ENCODE measurements around the gene CLOCK. TPM values are rescaled to one million over a fixed set of nuclear protein-coding genes. Genes with fewer than 3 reads are reported as not detected.

CLOCK gene
- total RNA-seq, 1 donor = 8.2 TPM

GRCh38 chr4:55475394-55476243 is 71.1 kb downstream of the CLOCK start:
- Histone ChIP-seq H3K27me3 (ENCODE audit: insufficient read depth, low read length) (no peaks in the 10 kb centered on the region), H3K4me1 (ENCODE audit: insufficient read depth, low read length) (no peaks in the 10 kb centered on the region), H3K4me3 (ENCODE audit: low read length) (no peak overlapping the region), H3K9me3 (ENCODE audit: low read depth, low read length) (no peaks in the 10 kb centered on the region)

GRCh38 chr4:55469979-55470378 is 76.7 kb downstream of the CLOCK start:
- Histone ChIP-seq H3K9me3 (ENCODE audit: low read depth, low read length) (no peaks in the 10 kb centered on the region), H3K4me1 (ENCODE audit: insufficient read depth, low read length) (no peaks in the 10 kb centered on the region), H3K27me3 (ENCODE audit: insufficient read depth, low read length) (no peaks in the 10 kb centered on the region)

GRCh38 chr4:55468724-55469123 is 78.0 kb downstream of the CLOCK start:
- Histone ChIP-seq H3K9me3 (ENCODE audit: low read depth, low read length) (no peaks in the 10 kb centered on the region), H3K27me3 (ENCODE audit: insufficient read depth, low read length) (no peaks in the 10 kb centered on the region), H3K4me3 (ENCODE audit: low read length) (no peak overlapping the region), H3K4me1 (ENCODE audit: insufficient read depth, low read length) (no peaks in the 10 kb centered on the region)

More at GRCh38 chr4:55469979-55470378, 76.7 kb downstream of the CLOCK start:
- no peak overlapping the region for H3K4me3 ChIP-seq (ENCODE audit: low read length)

- Histone ChIP-seq H3K4me3 (ENCODE audit: low read length) (no peak overlapping the region), H3K27me3 (ENCODE audit: insufficient read depth, low read length) (no peaks in the 10 kb centered on the region), H3K4me1 (ENCODE audit: insufficient read depth, low read length) (no peaks in the 10 kb centered on the region), H3K9me3 (ENCODE audit: low read depth, low read length) (no peaks in the 10 kb centered on the region)
Measured at GRCh38 chr4:55466001-55466400, 80.7 kb downstream of the CLOCK start.

GRCh38 chr4:55458611-55459010 is 88.1 kb downstream of the CLOCK start:
- H3K4me1 ChIP-seq (ENCODE audit: insufficient read depth, low read length) = no peaks in the 10 kb centered on the region
- H3K27me3 ChIP-seq (ENCODE audit: insufficient read depth, low read length) = no peaks in the 10 kb centered on the region

GRCh38 chr4:55458164-55458563 is 88.5 kb downstream of the CLOCK start:
- Histone ChIP-seq H3K4me3 (ENCODE audit: low read length) (no peak overlapping the region), H3K9me3 (ENCODE audit: low read depth, low read length) (no peaks in the 10 kb centered on the region), H3K4me1 (ENCODE audit: insufficient read depth, low read length) (no peaks in the 10 kb centered on the region), H3K27me3 (ENCODE audit: insufficient read depth, low read length) (no peaks in the 10 kb centered on the region)

More at GRCh38 chr4:55458611-55459010, 88.1 kb downstream of the CLOCK start:
- Histone ChIP-seq H3K4me3 (ENCODE audit: low read length) (no peak overlapping the region), H3K9me3 (ENCODE audit: low read depth, low read length) (no peaks in the 10 kb centered on the region)

- Histone ChIP-seq H3K27me3 (ENCODE audit: insufficient read depth, low read length) (no peaks in the 10 kb centered on the region), H3K4me1 (ENCODE audit: insufficient read depth, low read length) (no peaks in the 10 kb centered on the region), H3K9me3 (ENCODE audit: low read depth, low read length) (no peaks in the 10 kb centered on the region), H3K4me3 (ENCODE audit: low read length) (no peak overlapping the region)
Measured at GRCh38 chr4:55450566-55450965, 96.1 kb downstream of the CLOCK start.

- Histone ChIP-seq H3K4me1 (ENCODE audit: insufficient read depth, low read length) (no peaks in the 10 kb centered on the region), H3K9me3 (ENCODE audit: low read depth, low read length) (no peaks in the 10 kb centered on the region), H3K27me3 (ENCODE audit: insufficient read depth, low read length) (no peaks in the 10 kb centered on the region), H3K4me3 (ENCODE audit: low read length) (no peak overlapping the region)
Measured at GRCh38 chr4:55447831-55448230, 98.9 kb downstream of the CLOCK start.

GRCh38 chr4:55447108-55447708 is 99.5 kb downstream of the CLOCK start:
- no peaks in the 10 kb centered on the region for H3K27me3 ChIP-seq (ENCODE audit: insufficient read depth, low read length)
- H3K4me1 ChIP-seq (ENCODE audit: insufficient read depth, low read length) = no peaks in the 10 kb centered on the region
- H3K4me3 ChIP-seq (ENCODE audit: low read length) = no peak overlapping the region
- no peaks in the 10 kb centered on the region for H3K9me3 ChIP-seq (ENCODE audit: low read depth, low read length)

- H3K4me3 ChIP-seq (ENCODE audit: low read length) = no peak overlapping the region
- no peaks in the 10 kb centered on the region for H3K9me3 ChIP-seq (ENCODE audit: low read depth, low read length)
- H3K27me3 ChIP-seq (ENCODE audit: insufficient read depth, low read length) = no peaks in the 10 kb centered on the region
- no peaks in the 10 kb centered on the region for H3K4me1 ChIP-seq (ENCODE audit: insufficient read depth, low read length)
Measured at GRCh38 chr4:55446578-55446922, 100.2 kb downstream of the CLOCK start.

GRCh38 chr4:55445921-55446577 is 100.7 kb downstream of the CLOCK start:
- Histone ChIP-seq H3K27me3 (ENCODE audit: insufficient read depth, low read length) (no peaks in the 10 kb centered on the region), H3K4me3 (ENCODE audit: low read length) (no peak overlapping the region), H3K4me1 (ENCODE audit: insufficient read depth, low read length) (no peaks in the 10 kb centered on the region), H3K9me3 (ENCODE audit: low read depth, low read length) (no peaks in the 10 kb centered on the region)

GRCh38 chr4:55444827-55445226 is 101.9 kb downstream of the CLOCK start:
- H3K9me3 ChIP-seq (ENCODE audit: low read depth, low read length) = no peaks in the 10 kb centered on the region
- H3K4me1 ChIP-seq (ENCODE audit: insufficient read depth, low read length) = no peaks in the 10 kb centered on the region
- H3K4me3 ChIP-seq (ENCODE audit: low read length) = no peak overlapping the region
- no peaks in the 10 kb centered on the region for H3K27me3 ChIP-seq (ENCODE audit: insufficient read depth, low read length)

- no peak overlapping the region for H3K4me3 ChIP-seq (ENCODE audit: low read length)
- no peaks in the 10 kb centered on the region for H3K4me1 ChIP-seq (ENCODE audit: insufficient read depth, low read length)
Measured at GRCh38 chr4:55442541-55442940, 104.2 kb downstream of the CLOCK start.

GRCh38 chr4:55440786-55441185 is 105.9 kb downstream of the CLOCK start:
- Histone ChIP-seq H3K4me3 (ENCODE audit: low read length) (no peak overlapping the region), H3K9me3 (ENCODE audit: low read depth, low read length) (no peaks in the 10 kb centered on the region), H3K4me1 (ENCODE audit: insufficient read depth, low read length) (no peaks in the 10 kb centered on the region), H3K27me3 (ENCODE audit: insufficient read depth, low read length) (no peaks in the 10 kb centered on the region)

More at GRCh38 chr4:55442541-55442940, 104.2 kb downstream of the CLOCK start:
- H3K27me3 ChIP-seq (ENCODE audit: insufficient read depth, low read length) = no peaks in the 10 kb centered on the region
- no peaks in the 10 kb centered on the region for H3K9me3 ChIP-seq (ENCODE audit: low read depth, low read length)

- H3K4me3 ChIP-seq (ENCODE audit: low read length) = no peak overlapping the region
- no peaks in the 10 kb centered on the region for H3K27me3 ChIP-seq (ENCODE audit: insufficient read depth, low read length)
- H3K4me1 ChIP-seq (ENCODE audit: insufficient read depth, low read length) = peaks cover 5% of the 10 kb centered on the region
- no peaks in the 10 kb centered on the region for H3K9me3 ChIP-seq (ENCODE audit: low read depth, low read length)
Measured at GRCh38 chr4:55439023-55439422, 107.7 kb downstream of the CLOCK start.

Measured in mononuclear cell (primary cell).